Hepatocyte (in vitro differentiated cells): ENCODE results near the gene TBC1D13.

Experiments
- CTCF ChIP-seq: fragments of 200-600 bp; sonication (generic); IDR thresholded peaks from 2 replicates; pipeline ENCODE4 v1.5.1; 2016; ENCODE audit warnings: antibody characterized with exemption, mild to moderate bottlenecking; ENCODE audit not compliant: poor library complexity
- EZH2 ChIP-seq: fragments of 200-600 bp; sonication (generic); IDR thresholded peaks from 2 replicates; pipeline ENCODE4 v1.6.1; 2016; ENCODE audit warnings: antibody characterized with exemption, mild to moderate bottlenecking, borderline replicate concordance

- no peak for TF ChIP-seq CTCF
- no peak for TF ChIP-seq EZH2
These were observed 32.9 kb downstream of the TBC1D13 start for GRCh38 chr9:128819716-128820664.
